ENCODE results near the gene CERT1.

Gene CERT1

GRCh38 chr5:75381456-75381855, 130.0 kb downstream of the CERT1 start:
- no peak for DNase-seq

DNA sequence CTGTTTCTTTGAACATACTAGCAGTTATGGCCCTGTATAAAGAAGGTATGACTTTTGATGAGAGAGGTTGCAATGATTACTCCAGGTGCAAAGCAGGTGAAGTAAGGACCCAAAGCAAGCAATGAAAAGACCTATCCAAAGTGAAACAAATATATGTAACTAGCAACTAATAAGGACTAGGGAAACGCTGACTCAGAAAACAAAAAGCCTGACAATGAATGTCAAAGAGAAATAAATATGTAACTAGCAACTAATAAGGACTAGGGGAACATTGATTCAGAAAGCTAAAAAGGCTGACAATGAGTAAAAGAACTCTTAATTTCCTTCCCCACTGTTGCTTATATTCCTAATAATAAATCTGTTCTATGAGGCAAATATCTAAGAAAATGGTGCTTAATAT, 131.3 kb downstream of the CERT1 start:
- DNase-seq: no peak

DNA sequence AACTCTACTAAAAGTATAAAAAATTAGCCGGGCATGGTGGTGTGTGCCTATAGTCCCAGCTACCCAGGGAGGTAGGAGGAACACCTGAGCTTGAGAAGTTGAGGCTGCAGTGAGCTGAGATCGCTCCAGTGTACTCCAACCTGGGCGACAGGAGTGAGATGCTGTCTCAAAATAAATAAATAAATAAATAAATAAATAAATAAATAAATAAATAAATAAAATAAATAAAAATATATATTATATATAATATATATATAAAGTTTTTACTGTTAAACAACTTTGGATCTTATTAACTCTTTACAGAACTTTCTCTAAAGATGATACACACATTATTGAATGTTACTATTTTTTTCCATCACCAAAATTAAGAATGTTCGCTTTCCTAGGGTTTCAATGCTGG, 136.0 kb downstream of the CERT1 start:
- DNase-seq: no peak

- DNase-seq: no peak
Measured at GRCh38 chr5:75374394-75374814, 137.0 kb downstream of the CERT1 start.

DNA sequence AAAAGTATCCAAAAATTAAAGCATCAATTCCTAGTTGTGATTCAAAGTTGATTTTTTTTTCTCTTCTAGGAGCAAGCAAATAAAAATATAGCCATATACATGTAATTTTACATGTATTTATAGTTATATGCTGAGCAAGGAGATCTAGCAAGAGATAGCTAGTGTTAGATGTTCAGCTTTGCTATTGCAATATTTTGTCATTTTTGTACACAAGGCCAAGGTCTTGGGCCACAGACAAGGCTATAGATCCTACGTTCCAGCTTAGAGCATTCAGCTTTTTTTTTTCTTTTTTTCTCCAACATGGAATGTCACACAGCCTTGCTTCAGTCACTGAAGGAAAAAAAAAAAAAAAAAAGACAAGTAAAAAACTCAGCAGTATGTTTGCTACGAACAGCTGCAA, 137.6 kb downstream of the CERT1 start:
- DNase-seq: no peak

DNA sequence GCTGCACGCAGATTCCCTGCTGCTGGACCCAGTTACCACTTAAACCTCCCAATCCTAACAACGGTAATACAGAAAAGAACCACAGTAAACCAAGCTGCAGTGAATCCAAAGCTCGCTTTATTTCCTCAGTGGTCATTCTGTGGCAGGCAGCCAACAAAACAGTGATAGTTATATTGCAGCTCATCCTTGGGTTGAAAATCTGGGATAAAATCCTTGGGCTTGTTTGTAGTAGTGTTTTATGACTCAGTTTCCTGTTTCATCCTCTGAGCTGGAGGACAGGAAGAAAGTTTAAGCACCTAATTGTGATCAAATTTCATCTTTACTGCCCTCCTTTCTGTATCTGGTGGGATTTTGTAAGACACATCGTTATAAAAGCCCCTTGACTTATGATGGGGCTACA, 143.0 kb downstream of the CERT1 start:
- no peak for DNase-seq

DNA sequence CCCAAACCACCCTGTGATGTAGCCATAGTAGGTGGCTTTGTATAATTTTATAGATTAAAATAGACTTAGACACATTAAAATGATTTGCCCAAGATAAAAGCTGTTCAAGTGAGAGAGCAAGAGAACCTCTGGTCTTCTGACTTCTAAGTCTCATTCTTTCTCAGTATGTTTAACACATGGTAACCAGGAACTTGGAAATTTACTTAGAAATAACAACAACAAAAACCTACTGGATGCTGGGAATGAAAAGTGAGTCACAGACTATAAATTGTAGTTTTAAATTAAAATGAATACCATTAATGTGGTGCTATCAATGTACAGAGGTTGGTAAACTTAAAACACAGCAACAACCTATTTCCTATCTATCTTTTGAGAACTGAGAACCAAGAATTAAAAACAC, 144.0 kb downstream of the CERT1 start:
- DNase-seq: no peak

GRCh38 chr5:75366787-75367186, 144.6 kb downstream of the CERT1 start:
- no peak for DNase-seq

GRCh38 chr5:75365740-75366139, 145.7 kb downstream of the CERT1 start:
- no peak for DNase-seq

- no peak for DNase-seq
Measured at GRCh38 chr5:75364571-75365280, 146.7 kb downstream of the CERT1 start.

DNA sequence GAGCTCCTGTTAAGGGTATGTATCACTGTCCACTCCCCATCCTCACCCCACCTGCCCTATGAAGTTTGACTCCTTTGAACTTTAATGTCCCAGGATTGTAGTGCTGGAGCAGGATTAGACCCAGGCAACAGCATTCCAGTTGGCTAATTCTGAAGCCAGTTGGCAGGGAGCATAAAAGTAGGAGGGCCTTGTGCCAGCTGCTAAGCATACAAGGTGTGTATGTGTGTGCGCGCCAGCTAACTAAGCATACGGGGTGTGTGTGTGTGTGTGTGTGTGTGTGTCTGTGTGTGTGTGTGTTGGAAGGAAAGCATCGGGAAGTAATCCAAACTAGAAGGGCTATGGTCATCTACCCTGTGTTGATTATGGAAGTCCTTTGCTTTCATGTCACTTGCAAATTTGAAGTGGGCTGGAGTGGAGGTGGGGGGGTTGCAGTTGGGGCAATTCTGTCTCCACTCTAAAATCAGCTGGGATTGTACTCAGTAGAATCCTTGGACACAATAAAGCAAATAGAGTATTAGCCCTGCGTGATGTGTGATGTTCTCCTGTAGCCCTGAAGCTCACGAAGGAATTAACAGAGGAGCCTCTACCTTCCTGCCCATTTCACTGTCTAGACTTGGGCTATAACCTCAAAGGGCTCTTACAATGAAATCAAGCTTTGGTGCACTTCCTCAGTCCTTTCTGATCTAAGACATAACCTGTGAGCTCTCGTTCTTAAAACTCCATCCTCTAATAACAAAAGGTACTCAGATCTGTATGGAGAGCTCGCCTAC, 147.5 kb downstream of the CERT1 start:
- DNase-seq: no peak

- no peak for DNase-seq
Measured at GRCh38 chr5:75363111-75363510, 148.3 kb downstream of the CERT1 start.

DNA sequence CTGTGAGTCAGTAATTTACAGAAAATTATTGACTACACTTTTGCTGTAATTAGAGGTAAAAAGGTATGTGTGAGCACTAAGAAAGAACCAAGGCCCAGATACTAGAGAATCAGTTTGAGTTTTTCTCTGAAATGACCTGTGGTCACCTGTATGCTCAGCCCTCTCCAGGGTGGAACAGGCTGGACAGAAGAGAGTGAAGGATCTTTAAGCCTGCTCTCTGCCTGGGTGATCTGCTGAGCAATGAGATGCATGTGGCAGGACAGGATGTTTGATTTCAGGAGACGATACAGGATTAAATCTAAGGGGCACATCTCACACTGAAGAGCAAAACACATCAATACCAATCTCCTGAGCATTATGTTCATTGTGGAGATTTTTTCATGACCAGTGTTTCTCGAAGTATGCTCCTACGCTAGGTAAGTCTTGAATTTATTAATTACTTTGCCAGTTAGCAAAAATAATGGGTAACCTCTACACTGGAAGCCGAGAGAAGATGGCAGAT, 148.9 kb downstream of the CERT1 start:
- DNase-seq: no peak

- no peak for DNase-seq
Measured at GRCh38 chr5:75361310-75361709, 150.1 kb downstream of the CERT1 start.

GRCh38 chr5:75358117-75358516, 153.3 kb downstream of the CERT1 start:
- no peak for DNase-seq

DNA sequence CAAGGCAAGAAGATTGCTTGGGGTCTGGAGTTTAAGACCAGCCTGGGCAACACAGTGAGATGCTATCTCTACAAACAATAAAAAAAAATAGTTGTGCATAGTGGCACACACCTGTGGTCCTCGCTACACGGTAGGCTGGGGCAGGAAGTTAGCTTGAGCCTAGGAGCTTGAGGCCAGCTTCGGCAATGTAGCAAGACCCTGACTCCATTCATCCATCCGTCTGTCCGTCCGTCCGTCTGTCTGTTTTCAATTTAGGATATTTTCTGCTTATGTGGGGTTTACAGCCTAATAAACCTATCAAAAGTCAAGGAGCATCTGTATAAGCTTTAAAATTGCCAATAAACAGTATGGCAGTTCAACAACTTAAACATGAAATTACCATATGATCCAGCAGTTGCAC, 154.7 kb downstream of the CERT1 start:
- DNase-seq: no peak

DNA sequence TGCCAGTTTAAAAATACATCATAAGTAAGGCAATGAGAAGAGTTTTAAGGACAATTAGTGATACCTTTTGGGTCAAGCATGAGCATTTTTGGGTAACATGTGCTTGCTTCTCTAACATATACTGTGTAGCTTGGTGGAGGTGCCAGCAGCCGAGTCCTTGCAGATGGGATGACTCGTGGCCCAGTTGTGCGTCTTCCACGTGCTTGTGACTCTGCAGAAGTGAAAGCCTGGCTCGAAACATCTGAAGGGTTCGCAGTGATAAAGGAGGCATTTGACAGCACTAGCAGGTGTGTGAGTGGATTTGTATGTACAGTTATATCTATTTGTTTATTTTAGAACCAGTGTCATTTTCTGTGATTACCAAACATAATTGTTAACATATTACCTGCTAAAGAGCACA, 156.2 kb downstream of the CERT1 start:
- DNase-seq: no peak

DNA sequence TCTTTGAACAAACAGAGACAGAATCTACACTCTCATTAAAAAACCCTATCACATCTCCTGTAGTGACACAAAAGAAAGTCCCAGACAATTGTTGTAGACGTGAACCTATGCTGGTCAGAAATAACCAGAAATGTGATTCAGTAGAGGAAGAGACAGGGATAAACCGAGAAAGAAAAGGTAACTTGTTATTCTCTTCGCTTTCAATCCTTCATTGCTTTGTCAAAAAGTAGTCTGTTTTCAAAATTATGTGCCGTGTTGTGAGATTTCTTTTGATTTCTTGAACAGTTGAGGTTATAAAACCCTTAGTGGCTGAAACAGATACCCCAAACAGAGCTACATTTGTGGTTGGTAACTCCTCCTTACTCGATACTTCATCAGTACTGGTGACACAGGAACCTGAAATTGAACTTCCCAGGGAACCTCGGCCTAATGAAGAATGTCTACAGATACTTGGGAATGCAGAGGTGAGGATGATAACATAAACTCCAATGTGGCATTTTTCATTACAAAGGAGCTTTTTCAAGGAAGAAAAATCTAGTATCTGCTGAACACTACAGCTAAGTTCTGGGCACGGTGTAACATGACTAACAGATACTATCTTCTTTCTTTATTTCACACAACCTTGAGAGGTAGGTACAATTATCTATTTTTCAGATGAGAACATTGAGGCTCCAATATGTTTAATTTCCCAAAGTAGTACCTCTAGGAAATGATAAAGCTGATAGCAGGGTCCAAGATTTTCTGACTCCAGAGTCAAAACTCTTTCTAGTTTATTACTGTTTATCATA, 160.1 kb downstream of the CERT1 start:
- DNase-seq: no peak

- no peak for DNase-seq
Measured at GRCh38 chr5:75349663-75350062, 161.8 kb downstream of the CERT1 start.

DNA sequence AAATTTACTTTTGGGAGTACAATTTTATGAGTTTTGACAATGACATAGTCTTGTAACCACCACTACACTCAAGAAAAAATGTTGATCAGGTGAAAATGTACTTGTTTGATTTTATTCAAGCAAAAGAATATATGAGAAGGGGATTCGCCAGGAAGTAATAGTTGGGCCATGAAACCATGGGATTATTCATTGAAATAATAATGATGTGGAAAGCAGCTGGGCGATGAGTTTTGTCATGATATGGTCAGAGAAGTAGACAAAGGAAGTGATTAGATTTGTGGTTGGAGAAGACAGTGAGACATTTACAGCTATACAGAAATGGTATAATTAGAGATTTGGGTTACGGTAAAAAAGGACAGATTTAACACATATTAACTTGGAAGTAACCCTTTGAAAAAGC, 163.2 kb downstream of the CERT1 start:
- no peak for DNase-seq

- no peak for DNase-seq
Measured at GRCh38 chr5:75342836-75343235, 168.6 kb downstream of the CERT1 start.

DNA sequence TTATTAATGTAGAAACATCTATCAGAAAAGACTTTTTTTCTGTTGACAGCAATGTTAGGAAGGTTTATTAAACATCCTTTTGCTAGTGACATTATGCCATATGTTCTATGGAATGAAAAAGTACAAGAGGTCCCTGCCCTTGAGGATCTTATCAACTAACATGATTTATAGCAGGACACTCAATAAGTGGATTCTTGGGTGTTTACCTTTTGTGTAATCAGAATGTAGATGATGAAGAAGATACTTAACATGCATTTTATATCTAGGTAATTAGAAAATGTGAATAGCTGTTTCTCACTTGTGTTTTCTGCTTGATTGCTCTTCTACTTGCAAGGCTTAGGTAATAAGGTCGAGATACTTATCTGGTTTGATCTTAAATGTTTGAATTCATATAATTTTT, 169.5 kb downstream of the CERT1 start:
- no peak for DNase-seq

- DNase-seq: no peak
Measured at GRCh38 chr5:75340714-75341478, 170.5 kb downstream of the CERT1 start.
